Measurements from ENCODE around the gene LGALS7. TPM values are rescaled to one million over a fixed set of nuclear protein-coding genes. Genes with fewer than 3 reads are reported as not detected.

Gene LGALS7
- polyA plus RNA-seq, 1 donor from 2014 or later = not detected

DNA sequence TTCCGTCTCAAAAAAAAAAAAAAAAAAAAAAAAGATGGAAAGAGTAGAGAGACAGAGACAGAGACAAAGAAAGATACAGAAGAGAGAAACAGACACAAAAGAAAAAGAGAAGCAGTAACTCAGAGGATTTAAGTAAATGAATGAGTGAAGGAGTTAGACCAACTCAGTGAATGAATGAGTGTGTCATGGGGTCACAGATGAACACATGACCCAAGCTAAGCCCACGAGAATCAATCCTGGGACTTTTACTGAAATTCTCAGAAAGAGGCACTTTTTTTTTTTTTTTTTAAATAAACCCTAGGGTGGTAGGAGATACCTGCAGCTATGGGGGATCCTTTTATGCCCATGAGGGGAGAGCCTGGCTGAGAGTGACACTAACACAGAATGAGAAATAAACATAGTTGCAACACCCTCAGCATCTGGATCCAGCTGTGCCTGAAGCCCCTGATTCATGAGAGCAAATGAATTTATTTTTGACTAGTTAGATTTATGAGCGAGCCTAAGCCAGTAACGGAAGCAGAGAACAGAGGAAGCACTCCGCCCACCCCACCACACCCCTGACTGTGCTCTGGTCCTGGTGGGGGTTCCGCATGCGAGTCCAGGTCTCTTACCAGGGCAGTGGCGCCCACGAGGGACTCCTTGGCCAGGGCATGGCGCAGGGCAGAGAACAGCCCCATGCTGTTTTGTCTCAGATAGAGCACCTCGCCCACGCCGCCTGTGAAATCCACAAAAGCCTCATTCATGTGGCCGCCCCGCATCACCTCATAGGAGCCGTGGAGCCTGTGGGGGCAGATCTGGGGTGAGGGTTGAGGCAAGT is 33.7 kb downstream of the LGALS7 start:
- no peaks in the 10 kb centered on the region for H3K36me3 ChIP-seq (ENCODE audit: insufficient read depth, low read length)
- H3F3A ChIP-seq (ENCODE audit: insufficient read depth, low read length, poor library complexity, severe bottlenecking) = no peaks in the 10 kb centered on the region
- H3K9ac ChIP-seq (ENCODE audit: low read length) = no peak overlapping the region
- no peaks in the 10 kb centered on the region for H3K9me2 ChIP-seq (ENCODE audit: insufficient read depth, low read length)
- H3K4me2 ChIP-seq (ENCODE audit: low read length) = no peak overlapping the region
- TF ChIP-seq, protein P1, sequence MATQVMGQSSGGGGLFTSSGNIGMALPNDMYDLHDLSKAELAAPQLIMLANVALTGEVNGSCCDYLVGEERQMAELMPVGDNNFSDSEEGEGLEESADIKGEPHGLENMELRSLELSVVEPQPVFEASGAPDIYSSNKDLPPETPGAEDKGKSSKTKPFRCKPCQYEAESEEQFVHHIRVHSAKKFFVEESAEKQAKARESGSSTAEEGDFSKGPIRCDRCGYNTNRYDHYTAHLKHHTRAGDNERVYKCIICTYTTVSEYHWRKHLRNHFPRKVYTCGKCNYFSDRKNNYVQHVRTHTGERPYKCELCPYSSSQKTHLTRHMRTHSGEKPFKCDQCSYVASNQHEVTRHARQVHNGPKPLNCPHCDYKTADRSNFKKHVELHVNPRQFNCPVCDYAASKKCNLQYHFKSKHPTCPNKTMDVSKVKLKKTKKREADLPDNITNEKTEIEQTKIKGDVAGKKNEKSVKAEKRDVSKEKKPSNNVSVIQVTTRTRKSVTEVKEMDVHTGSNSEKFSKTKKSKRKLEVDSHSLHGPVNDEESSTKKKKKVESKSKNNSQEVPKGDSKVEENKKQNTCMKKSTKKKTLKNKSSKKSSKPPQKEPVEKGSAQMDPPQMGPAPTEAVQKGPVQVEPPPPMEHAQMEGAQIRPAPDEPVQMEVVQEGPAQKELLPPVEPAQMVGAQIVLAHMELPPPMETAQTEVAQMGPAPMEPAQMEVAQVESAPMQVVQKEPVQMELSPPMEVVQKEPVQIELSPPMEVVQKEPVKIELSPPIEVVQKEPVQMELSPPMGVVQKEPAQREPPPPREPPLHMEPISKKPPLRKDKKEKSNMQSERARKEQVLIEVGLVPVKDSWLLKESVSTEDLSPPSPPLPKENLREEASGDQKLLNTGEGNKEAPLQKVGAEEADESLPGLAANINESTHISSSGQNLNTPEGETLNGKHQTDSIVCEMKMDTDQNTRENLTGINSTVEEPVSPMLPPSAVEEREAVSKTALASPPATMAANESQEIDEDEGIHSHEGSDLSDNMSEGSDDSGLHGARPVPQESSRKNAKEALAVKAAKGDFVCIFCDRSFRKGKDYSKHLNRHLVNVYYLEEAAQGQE (IDR thresholded peaks at IDR 0.05; ENCODE audit: borderline replicate concordance) = no peak
- no peak for TF ChIP-seq POLR2AphosphoS5 (IDR thresholded peaks at IDR 0.05)
- TF ChIP-seq EP300 (conservative IDR thresholded peaks at IDR 0.05; ENCODE audit: poor library complexity, severe bottlenecking) = no peak
- no peak for TF ChIP-seq CTCF (IDR thresholded peaks at IDR 0.05; ENCODE audit: poor library complexity, severe bottlenecking)
- TF ChIP-seq EZH2 (IDR thresholded peaks at IDR 0.05; ENCODE audit: borderline replicate concordance, insufficient read depth, low read length, poor library complexity, severe bottlenecking) = no peak
- no peak for TF ChIP-seq MXI1 (conservative IDR thresholded peaks at IDR 0.05; ENCODE audit: poor library complexity, severe bottlenecking)
- no peak for TF ChIP-seq RAD21 (conservative IDR thresholded peaks at IDR 0.05)
- TF ChIP-seq SMC3 (conservative IDR thresholded peaks at IDR 0.05; ENCODE audit: poor library complexity) = no peak
- no peak for TF ChIP-seq TAF1 (IDR thresholded peaks at IDR 0.05; ENCODE audit: low read depth)
- no peaks in the 10 kb centered on the region for H3K79me2 ChIP-seq (replicated peaks; ENCODE audit: insufficient read depth, low read length)
- no peak overlapping the region for H2AFZ ChIP-seq (ENCODE audit: low read depth, low read length)
- H3K4me3 ChIP-seq (ENCODE audit: low read length) = no peak overlapping the region
- H3K9me3 ChIP-seq (ENCODE audit: low read length) = no peaks in the 10 kb centered on the region
- no peaks in the 10 kb centered on the region for H4K20me1 ChIP-seq (ENCODE audit: insufficient read depth)
- no peak overlapping the region for H3K27ac ChIP-seq (ENCODE audit: low read length)
- H3K27me3 ChIP-seq (ENCODE audit: insufficient read depth, low read depth, low read length) = peaks cover 12% of the 10 kb centered on the region

DNA sequence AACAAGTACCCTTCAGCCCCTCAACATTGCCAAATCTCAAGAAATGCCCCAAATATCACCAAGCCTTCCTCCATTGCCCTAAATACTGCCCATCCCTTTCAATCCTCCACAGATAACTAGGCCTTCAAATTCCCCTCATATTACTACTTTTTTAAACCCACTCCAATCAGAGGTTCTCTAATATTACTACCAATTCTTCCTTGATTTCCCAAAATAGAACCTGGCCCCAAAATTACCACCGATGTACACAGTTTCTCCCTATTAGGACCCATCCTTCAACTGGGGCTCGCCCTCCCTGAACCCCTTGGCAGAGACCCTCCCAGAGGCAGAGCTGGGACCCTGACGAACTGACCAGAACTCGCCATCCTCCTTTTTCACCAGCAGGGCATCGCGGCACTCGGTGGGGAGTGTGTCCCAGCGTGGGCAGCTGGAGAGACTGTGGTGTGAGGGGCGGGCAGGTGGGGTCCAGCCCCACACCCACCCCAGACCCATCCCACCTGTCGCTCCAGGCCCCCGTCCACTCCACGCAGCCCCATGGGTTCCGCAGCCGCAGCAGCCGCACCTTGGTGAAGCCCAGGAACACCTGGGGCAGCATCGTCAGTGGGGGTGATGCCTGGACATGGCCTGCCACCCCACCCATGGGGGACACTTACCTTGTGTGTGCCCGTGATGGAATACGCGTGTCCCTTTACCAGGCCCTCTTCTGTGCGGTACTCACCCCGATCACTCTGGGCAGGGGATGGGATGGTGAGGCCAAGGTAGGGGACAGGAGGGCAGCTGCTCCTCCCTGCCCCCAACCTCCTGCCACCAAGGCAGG is 35.2 kb downstream of the LGALS7 start:
- no peaks in the 10 kb centered on the region for H4K20me1 ChIP-seq (ENCODE audit: insufficient read depth)
- TF ChIP-seq, protein P1 (IDR thresholded peaks at IDR 0.05; ENCODE audit: borderline replicate concordance) = no peak
- TF ChIP-seq MXI1 (conservative IDR thresholded peaks at IDR 0.05; ENCODE audit: poor library complexity, severe bottlenecking) = no peak
- TF ChIP-seq POLR2AphosphoS5 (IDR thresholded peaks at IDR 0.05) = no peak
- TF ChIP-seq SMC3 (conservative IDR thresholded peaks at IDR 0.05; ENCODE audit: poor library complexity) = no peak
- TF ChIP-seq CTCF (IDR thresholded peaks at IDR 0.05; ENCODE audit: poor library complexity, severe bottlenecking) = no peak
- no peak for TF ChIP-seq EZH2 (IDR thresholded peaks at IDR 0.05; ENCODE audit: borderline replicate concordance, insufficient read depth, low read length, poor library complexity, severe bottlenecking)
- TF ChIP-seq RAD21 (conservative IDR thresholded peaks at IDR 0.05) = no peak
- TF ChIP-seq TAF1 (IDR thresholded peaks at IDR 0.05; ENCODE audit: low read depth) = no peak
- no peak for TF ChIP-seq EP300 (conservative IDR thresholded peaks at IDR 0.05; ENCODE audit: poor library complexity, severe bottlenecking)

More for the DNA sequence above, 35.2 kb downstream of the LGALS7 start:
- H3K9me3 ChIP-seq (ENCODE audit: low read length) = no peaks in the 10 kb centered on the region
- no peak overlapping the region for H3K4me2 ChIP-seq (ENCODE audit: low read length)
- no peaks in the 10 kb centered on the region for H3K9me2 ChIP-seq (ENCODE audit: insufficient read depth, low read length)
- H2AFZ ChIP-seq (ENCODE audit: low read depth, low read length) = no peak overlapping the region
- H3K9ac ChIP-seq (ENCODE audit: low read length) = no peak overlapping the region
- H3K79me2 ChIP-seq (replicated peaks; ENCODE audit: insufficient read depth, low read length) = no peaks in the 10 kb centered on the region
- peaks cover 12% of the 10 kb centered on the region for H3K27me3 ChIP-seq (ENCODE audit: insufficient read depth, low read depth, low read length)
- no peaks in the 10 kb centered on the region for H3F3A ChIP-seq (ENCODE audit: insufficient read depth, low read length, poor library complexity, severe bottlenecking)
- H3K4me3 ChIP-seq (ENCODE audit: low read length) = no peak overlapping the region
- no peaks in the 10 kb centered on the region for H3K36me3 ChIP-seq (ENCODE audit: insufficient read depth, low read length)
- H3K27ac ChIP-seq (ENCODE audit: low read length) = no peak overlapping the region

Data from neural cell (in vitro differentiated cells).